A549 (cell line): ENCODE data around the gene ACTR1A.

Experiments
- CHD2 ChIP-seq: fragments of 150-350 bp; IDR thresholded peaks from 2 replicates; pipeline ENCODE4 v1.6.1; 2014; ENCODE audit warnings: low read length; ENCODE audit not compliant: partially characterized antibody
- CTCF ChIP-seq: fragments of >200 bp; sonication (Bioruptor Twin); formaldehyde crosslinking; IDR thresholded peaks from 3 replicates; pipeline ENCODE4 v1.5.1; 2016
- E2F6 ChIP-seq: IDR thresholded peaks from 2 replicates; pipeline ENCODE4 v1.6.1; 2012; ENCODE audit warnings: low read depth, borderline replicate concordance
- HDAC2 ChIP-seq: fragments of 200-600 bp; sonication (generic); IDR thresholded peaks from 2 replicates; pipeline ENCODE4 v1.6.1; 2016
- JUNB ChIP-seq: fragments of >200 bp; sonication (Bioruptor Twin); formaldehyde crosslinking; IDR thresholded peaks from 2 replicates; pipeline ENCODE4 v1.6.1; 2016
- MAX ChIP-seq: IDR thresholded peaks from 2 replicates; pipeline ENCODE4 v1.6.1; 2012
- MAZ ChIP-seq: fragments of 150-350 bp; IDR thresholded peaks from 2 replicates; pipeline ENCODE4 v1.6.1; 2014; ENCODE audit warnings: antibody characterized with exemption, low read depth, low read length, borderline replicate concordance
- RARB ChIP-seq: fragments of 250-450 bp; sonication (Bioruptor Pico); IDR thresholded peaks from 2 replicates; pipeline ENCODE4 v1.8.0; 2021; ENCODE audit warnings: mild to moderate bottlenecking, moderate library complexity
- TFCP2L1 ChIP-seq: fragments of 250-450 bp; sonication (Bioruptor Pico); IDR thresholded peaks from 2 replicates; pipeline ENCODE4 v1.5.0; 2021; ENCODE audit warnings: mild to moderate bottlenecking

- TF ChIP-seq CTCF (no peak), MAX (no peak), CHD2 (no peak), MAZ (no peak), E2F6 (no peak), TFCP2L1 (CRISPR knock-in tag) (no peak), RARB (CRISPR knock-in tag) (no peak), HDAC2 (no peak), JUNB (no peak)
Measured at GRCh38 chr10:102501201-102502028, 1.1 kb downstream of the ACTR1A start.
